ENCODE measurements around the gene EPHB3.

GRCh38 chr3:184593220-184593927, 31.8 kb downstream of the EPHB3 start:
- no peak for TF ChIP-seq EP300 (IDR thresholded peaks at IDR 0.05)
- TF ChIP-seq CTCF (IDR thresholded peaks at IDR 0.05) = no peak
- TF ChIP-seq POLR2A (IDR thresholded peaks at IDR 0.05) = no peak
